HepG2 (cell line): ENCODE results near the gene TBC1D1. TPM values are rescaled to one million over a fixed set of nuclear protein-coding genes. Genes with fewer than 3 reads are reported as not detected.

Experiments used
- KDM5B ChIP-seq: sonication (generic); formaldehyde crosslinking; IDR thresholded peaks from 2 replicates; pipeline ENCODE4 v1.4.0; 2020; ENCODE audit warnings: missing genetic modification reagents, mild to moderate bottlenecking, borderline replicate concordance
- KLF12 ChIP-seq: sonication (generic); formaldehyde crosslinking; IDR thresholded peaks from 2 replicates; pipeline ENCODE4 v1.4.0; 2020; ENCODE audit warnings: missing genetic modification reagents, borderline replicate concordance
- PCBP1 ChIP-seq: fragments of 200-400 bp; formaldehyde crosslinking; IDR thresholded peaks from 2 replicates; pipeline ENCODE4 v1.6.1; 2017; ENCODE audit warnings: mild to moderate bottlenecking, low read depth, low read length, borderline replicate concordance
- RFXAP ChIP-seq: sonication (generic); formaldehyde crosslinking; IDR thresholded peaks from 2 replicates; pipeline ENCODE4 v1.4.0; 2020; ENCODE audit warnings: missing genetic modification reagents, borderline replicate concordance
- SIN3A ChIP-seq: IDR thresholded peaks from 2 replicates; pipeline ENCODE4 v1.6.1; 2011; ENCODE audit warnings: low read depth, mild to moderate bottlenecking, control low read depth, low read length, borderline replicate concordance
- SSRP1 ChIP-seq: IDR thresholded peaks from 2 replicates; pipeline ENCODE4 v1.6.1; 2016; ENCODE audit warnings: control low read depth
- YY1 ChIP-seq: IDR thresholded peaks from 2 replicates; pipeline ENCODE4 v1.6.1; 2011; ENCODE audit warnings: low read length, low read depth, moderate library complexity, mild to moderate bottlenecking; ENCODE audit not compliant: insufficient read depth, insufficient replicate concordance
- ZNF772 ChIP-seq: sonication (generic); formaldehyde crosslinking; IDR thresholded peaks from 2 replicates; pipeline ENCODE4 v1.5.0; 2020; ENCODE audit warnings: mild to moderate bottlenecking, missing genetic modification reagents
- polyA plus RNA-seq, 8 experiments: library from polyadenylated mRNA; depleted of rRNA in 3 of 8; stranded (reverse) in 7 of 8; unstranded in 1 of 8; fragments of >200 nt; fragmentation: Illumina TruSeq in 4 of 8; extraction: Trizol in 4 of 8; gene quantifications; 2 replicates each; pipeline versions ENCODE4 v1.2.1 to v1.2.3, GENCODE V29; 2011 to 2016; ENCODE audit warnings: low read depth in 4 of 8, missing spikeins in 1 of 8, mixed read lengths in 1 of 8; ENCODE audit not compliant: insufficient read depth in 1 of 8
- total RNA-seq, 5 experiments: library from RNA; depleted of rRNA; stranded (reverse); fragments of >200 nt; fragmentation: Illumina TruSeq; extraction: Trizol; gene quantifications; 2 replicates each; pipeline ENCODE4 v1.2.3, GENCODE V29; 2016; ENCODE audit warnings: low read depth in 1 of 5
- TF ChIP-seq, protein P1 (sequence below): sonication (generic); formaldehyde crosslinking; IDR thresholded peaks from 2 replicates; pipeline ENCODE4 v1.5.0; 2020; ENCODE audit warnings: mild to moderate bottlenecking, missing genetic modification reagents
- TF ChIP-seq, protein P2 (sequence below): IDR thresholded peaks from 2 replicates; pipeline ENCODE4 v1.6.1; 2016; ENCODE audit warnings: low read depth
- TF ChIP-seq, protein P3 (sequence below): sonication (generic); formaldehyde crosslinking; IDR thresholded peaks from 2 replicates; pipeline ENCODE4 v1.5.0; 2020; ENCODE audit warnings: mild to moderate bottlenecking, missing genetic modification reagents, borderline replicate concordance

Gene TBC1D1
- total and polyA plus RNA-seq, 2 of the 13 experiments (the other 11 are each of a cell fraction or from before 2014, with no cell fraction given) = 37.3 to 62.8 TPM

DNA sequence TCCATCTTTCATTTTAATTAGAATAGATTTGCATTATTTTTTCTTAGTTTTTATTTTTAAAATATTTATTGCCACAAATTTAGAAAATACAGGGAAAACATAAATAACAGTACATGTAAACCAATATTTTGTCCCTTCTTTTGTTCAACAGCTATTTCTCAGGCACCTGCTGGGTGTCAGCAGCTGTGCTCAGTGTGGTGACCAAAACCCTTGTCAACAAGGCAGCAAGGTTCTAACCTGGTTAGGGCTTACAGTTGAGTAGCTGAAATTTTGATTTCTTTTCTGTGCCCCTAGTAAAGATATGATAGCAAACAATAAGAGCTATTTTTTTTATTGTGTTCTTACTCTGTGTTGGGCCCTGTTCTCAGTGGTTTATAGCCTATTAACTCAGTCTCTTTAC, 197.4 kb downstream of the TBC1D1 start (continued):
- TF ChIP-seq, protein P1, sequence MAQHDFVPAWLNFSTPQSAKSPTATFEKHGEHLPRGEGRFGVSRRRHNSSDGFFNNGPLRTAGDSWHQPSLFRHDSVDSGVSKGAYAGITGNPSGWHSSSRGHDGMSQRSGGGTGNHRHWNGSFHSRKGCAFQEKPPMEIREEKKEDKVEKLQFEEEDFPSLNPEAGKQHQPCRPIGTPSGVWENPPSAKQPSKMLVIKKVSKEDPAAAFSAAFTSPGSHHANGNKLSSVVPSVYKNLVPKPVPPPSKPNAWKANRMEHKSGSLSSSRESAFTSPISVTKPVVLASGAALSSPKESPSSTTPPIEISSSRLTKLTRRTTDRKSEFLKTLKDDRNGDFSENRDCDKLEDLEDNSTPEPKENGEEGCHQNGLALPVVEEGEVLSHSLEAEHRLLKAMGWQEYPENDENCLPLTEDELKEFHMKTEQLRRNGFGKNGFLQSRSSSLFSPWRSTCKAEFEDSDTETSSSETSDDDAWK = no peak
- TF ChIP-seq RFXAP (CRISPR knock-in tag) (no peak), PCBP1 (no peak), SSRP1 (CRISPR knock-in tag) (no peak), SIN3A (no peak), ZNF772 (CRISPR knock-in tag) (no peak), KDM5B (CRISPR knock-in tag) (no peak), YY1 (no peak), KLF12 (CRISPR knock-in tag) (no peak)
- TF ChIP-seq, protein P2, sequence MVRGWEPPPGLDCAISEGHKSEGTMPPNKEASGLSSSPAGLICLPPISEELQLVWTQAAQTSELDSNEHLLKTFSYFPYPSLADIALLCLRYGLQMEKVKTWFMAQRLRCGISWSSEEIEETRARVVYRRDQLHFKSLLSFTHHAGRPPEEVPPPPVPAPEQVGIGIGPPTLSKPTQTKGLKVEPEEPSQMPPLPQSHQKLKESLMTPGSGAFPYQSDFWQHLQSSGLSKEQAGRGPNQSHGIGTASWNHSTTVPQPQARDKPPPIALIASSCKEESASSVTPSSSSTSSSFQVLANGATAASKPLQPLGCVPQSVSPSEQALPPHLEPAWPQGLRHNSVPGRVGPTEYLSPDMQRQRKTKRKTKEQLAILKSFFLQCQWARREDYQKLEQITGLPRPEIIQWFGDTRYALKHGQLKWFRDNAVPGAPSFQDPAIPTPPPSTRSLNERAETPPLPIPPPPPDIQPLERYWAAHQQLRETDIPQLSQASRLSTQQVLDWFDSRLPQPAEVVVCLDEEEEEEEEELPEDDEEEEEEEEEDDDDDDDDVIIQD (CRISPR knock-in tag) = no peak
- TF ChIP-seq, protein P3, sequence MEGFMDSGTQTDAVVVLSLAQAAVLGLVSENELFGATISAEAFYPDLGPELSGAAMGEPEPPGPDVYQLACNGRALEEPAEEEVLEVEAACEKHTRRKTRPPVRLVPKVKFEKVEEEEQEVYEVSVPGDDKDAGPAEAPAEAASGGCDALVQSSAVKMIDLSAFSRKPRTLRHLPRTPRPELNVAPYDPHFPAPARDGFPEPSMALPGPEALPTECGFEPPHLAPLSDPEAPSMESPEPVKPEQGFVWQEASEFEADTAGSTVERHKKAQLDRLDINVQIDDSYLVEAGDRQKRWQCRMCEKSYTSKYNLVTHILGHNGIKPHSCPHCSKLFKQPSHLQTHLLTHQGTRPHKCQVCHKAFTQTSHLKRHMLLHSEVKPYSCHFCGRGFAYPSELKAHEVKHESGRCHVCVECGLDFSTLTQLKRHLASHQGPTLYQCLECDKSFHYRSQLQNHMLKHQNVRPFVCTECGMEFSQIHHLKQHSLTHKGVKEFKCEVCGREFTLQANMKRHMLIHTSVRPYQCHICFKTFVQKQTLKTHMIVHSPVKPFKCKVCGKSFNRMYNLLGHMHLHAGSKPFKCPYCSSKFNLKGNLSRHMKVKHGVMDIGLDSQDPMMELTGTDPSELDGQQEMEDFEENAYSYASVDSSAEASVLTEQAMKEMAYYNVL (CRISPR knock-in tag) = no peak
